Stimulated activated CD8-positive, alpha-beta memory T cell treated with anti-CD3 and anti-CD28 coated beads, Interleukin-4, amount 100 ng/mL, for 48 hours (primary cell): ENCODE measurements around the gene SLC6A15.

Experiments
- DNase-seq: peaks from one replicate; pipeline ENCODE4 v3.0.0-alpha.2; 2020

Gene SLC6A15

DNA sequence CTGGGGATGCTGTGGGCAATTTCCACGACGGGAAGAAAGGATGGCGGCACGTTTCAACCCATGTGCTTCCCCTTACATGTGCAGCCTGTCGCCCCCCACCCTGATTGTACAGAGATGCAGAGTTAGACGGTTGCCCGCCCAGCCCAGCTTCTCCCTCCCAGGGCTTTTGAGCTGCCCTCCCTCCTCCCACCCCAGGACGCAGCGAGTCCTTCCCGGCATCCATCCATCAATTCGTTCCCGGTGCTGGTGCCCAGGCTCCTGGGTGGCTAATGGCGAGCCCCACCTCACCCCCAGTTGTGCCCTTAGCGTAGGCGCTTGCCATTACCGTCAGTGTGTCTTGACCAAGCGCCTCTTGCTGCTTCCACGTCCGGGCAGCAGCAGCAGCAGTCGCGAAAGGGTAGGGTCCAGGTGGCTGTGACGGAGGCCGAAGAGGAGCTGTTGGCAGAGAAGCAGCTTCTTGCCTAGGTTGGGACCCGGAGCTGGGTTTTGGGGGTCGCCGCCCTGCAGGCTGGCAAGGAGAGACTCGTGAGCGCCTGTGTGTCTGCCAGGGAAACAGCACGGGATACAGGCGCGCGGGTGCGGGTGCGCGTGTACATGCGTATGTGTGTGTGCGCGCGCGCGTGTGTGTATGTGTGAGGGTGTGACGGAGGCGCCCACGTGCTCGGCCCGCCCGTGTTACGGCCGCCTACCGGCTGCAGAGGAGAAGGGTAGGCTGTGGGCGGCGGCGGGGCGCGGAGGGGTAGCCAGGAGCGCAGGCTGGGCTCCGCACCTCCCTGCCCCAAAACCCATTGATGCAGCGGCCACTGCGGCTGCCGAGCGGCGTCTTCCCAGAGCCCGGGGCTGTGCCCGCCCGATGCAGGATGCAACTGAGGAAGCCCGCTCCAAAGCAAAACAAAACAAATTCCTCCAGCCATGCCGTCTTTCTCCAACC lies at the start of gene SLC6A15:
Gene SLC6A15 (minus strand): TSS at position 602 of the 931 bp plus-strand sequence. CDS start 20,679 bp downstream, outside the sequence.
- DNase-seq = peak; percentile 34

DNA sequence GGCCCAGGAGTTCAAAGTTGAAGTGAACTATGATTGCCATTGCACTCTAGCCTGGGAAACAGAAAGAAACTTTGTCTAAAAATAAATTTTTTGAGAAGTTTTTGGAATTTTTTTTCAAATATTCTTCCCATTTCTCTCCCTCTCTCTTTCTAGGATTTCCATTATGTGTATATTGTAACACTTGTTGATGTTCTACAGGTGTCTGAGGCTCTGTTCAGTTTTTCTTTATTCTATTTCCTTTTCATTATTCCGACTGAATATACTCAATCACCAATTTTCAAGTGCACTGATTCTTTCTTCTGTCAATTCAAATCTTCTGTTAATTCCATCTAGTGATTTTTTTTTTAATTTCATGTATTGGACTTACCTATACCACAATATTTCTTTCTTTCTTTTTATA lies 48.3 kb upstream of the SLC6A15 start:
- no peak for DNase-seq

DNA sequence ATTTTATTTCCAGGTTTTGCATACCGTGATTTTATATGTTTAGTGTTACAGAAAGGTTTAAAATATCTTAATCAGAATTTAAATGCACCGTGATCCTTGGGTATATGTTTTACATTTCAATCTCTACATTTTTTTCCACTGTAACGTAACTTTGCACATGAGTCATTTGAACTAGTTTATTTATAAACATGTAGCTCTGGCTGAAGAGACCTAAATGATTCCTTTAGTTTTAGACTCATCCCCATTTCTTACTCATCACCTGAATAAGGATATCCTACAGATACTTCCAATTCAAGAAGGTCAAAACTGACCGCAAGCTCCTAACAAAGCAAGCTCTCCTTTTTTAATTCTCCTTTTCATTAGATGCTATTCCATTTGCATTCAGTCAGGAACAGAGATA lies 42.7 kb upstream of the SLC6A15 start:
- no peak for DNase-seq

DNA sequence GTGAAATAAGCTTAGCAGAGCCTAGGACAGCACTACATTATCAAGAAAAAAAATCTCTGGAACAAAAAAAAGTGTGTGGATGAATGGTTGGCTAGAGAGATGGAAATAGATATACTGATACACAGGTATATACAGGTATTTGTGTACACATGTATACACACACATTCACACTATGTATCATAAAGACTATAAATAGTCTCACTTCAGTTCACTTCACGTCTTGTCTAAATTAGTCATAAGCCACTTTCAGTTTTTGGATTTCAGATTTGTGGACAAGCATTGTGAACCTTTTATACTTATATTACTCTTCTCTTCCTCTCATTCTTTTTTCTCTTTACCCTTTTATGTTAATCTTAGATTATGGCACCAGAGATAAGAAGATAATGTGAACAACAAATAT lies 41.8 kb upstream of the SLC6A15 start:
- DNase-seq = no peak

DNA sequence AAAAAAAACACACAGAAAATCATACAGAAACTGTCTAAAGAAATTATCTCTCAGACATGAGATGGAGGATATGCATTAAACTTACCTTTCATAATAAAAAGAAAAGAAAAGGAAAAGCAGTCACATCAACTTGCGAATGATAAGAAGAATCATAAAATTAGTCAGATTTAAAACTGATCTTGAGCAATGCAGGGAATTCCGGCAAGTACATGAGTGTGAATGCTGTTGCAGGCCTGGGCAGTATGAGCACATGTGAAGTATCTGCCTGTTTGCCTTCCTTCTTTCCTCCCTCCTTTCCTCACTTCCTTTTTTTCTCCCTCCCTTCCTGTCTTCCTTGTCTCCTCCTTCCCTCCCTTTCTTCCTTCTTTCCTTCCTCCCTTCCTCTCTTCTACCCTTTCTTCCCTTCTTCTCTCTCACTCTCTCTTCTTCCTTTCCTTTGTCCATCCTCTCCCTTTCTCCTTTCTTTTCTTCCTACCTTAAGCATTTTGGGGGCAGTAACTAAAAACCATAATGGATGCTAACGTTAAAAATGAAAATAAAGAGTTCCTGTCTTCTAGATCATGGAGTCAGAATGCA lies 38.5 kb upstream of the SLC6A15 start:
- DNase-seq = no peak

DNA sequence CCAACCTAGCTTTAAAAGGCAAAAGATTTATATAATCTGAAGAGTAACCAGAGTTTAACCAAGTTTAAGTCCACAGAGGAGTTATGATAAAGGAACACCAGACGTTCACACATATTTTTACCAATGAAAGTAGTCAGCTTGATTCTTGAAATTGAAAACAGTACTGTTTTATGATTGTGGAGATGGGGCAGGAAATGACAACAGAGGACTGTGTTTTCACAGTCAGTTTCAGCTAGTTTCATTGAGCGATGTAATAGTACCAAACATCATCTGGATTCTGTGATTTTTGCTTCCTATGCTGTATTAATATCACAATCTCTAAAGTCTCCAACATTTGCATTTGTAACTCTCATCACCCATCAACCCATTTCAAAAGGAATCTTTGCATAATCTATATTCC lies 34.2 kb upstream of the SLC6A15 start:
- no peak for DNase-seq

DNA sequence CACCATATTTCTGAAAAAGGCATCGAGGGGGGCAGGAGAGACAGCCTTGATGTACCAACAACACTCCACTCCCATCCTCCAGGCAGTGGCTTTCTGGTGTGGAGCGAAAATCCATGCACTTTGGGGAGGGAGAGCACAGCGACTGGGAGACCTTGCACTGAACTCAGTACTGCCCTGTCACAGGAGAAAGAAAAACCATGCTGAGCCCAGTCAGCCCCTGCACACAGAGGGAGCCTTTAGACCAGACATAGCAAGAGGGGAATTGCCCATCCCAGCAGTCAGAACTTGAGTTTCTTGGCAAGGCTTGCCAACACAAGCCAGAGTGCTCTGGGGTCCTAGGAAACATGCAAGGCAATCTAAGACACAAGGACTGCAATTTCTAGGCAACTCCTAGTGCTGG lies 24.8 kb upstream of the SLC6A15 start:
- DNase-seq = no peak

DNA sequence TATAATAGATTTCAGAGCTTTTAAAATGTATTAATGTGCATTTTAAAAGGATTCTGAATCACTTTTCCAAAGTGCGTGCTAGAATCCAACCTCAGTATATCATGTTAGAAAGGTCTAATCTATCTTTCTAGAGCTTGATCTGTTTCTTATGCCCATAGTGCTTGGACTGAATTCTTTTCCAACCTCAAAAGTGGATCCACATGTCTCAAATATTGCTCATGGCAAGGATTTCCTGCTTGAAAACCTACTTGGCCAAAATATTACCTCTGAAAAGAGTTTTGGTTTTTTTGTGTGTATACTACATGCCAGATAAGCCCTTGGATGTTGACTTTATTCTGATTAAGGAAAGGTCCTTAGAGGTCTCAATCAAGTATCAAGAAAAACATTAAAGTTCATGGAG lies 16.9 kb upstream of the SLC6A15 start:
- no peak for DNase-seq

DNA sequence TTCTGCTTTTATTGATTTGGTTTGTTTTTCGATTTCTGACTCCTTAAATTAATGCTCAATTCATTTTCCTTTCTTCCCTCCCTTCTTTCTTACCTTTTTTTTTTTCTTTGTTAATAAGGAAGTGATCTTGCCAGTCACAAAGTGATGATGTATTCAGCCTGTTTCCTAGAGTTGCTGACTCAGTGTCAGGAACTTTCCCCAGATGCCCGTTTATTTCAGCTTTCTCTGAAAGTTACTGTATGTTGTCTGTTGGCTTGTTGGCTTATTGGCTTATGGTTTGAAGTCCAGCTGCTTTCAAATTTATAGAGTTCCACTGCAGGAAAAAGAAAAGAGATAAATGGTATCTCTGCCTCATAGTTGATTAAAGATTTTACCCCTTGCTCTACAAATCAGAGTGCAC lies 12.4 kb upstream of the SLC6A15 start:
- no peak for DNase-seq

DNA sequence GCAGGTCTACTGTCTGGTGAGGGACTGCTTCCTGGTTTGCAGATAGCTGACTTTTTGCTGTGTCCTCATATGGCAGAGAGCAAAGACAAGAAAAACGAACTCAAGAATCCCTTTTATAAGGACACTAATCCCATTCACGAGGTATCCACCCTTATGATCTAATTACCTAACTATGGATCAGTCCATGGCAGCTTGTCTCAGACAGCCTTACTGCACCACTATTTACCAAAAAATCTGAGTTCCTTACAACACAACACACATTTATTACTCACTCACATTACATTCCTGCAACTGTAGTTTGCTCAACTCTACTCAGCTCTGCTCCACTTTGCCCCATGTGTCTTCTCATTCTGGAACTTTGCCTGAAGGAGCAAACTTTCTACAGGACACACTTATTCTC lies 10.1 kb upstream of the SLC6A15 start:
- DNase-seq = no peak

DNA sequence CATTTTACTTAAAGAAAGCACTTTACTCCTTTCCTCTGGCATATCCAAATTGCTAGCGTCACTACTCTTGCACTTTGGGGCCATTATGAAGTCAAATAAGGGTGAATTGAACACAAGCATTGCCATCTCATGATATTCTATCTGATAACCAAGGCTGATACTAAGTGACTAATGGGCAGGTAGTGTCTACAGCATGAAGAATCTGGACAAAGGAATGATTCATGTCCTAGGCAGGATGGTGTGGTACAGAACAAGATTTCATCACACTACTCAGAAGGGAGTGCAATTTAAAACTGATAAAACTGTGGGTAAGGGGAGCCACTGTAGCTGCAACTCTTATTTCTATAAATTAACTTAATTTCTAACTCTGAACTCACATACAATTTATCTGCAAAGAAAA lies 7.7 kb upstream of the SLC6A15 start:
- no peak for DNase-seq

DNA sequence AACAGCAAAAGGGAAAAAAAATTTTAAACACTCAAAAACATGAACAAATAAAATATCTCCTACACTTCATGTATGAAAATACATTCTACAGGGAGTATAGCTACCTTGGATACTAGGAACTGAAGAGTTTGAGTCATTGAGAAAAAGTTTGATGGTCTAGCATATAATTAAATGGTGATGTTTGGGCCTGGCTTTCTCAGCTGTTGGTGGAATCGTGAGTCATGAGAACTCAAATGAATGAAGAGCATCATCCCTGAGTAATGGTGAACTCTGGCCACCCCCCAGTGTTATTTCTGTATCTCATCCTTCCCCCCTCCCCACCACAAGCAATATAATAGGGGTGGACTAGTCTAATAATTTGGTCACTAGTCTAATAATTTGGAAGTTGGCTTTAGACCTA lies 6.7 kb upstream of the SLC6A15 start:
- DNase-seq = no peak

DNA sequence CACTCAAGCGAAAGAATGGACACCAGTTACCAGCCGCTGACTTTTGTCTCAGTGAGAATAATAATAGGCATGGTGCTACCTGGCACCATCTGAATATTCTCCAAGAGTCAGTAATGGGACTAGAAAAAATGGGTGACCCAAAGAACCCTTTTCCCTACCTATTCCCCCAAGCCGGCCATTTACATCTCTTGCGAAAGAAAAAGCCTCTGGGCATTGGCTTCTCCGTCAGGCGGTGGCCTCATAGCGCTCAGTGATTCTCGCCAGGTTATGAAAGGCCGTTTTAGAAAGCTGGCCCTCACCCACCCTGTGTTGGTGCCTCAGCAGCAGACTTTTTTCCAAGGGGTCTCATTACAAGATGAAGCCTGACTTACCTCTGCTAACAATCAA lies 523 bp upstream of the SLC6A15 start:
- DNase-seq = no peak

DNA sequence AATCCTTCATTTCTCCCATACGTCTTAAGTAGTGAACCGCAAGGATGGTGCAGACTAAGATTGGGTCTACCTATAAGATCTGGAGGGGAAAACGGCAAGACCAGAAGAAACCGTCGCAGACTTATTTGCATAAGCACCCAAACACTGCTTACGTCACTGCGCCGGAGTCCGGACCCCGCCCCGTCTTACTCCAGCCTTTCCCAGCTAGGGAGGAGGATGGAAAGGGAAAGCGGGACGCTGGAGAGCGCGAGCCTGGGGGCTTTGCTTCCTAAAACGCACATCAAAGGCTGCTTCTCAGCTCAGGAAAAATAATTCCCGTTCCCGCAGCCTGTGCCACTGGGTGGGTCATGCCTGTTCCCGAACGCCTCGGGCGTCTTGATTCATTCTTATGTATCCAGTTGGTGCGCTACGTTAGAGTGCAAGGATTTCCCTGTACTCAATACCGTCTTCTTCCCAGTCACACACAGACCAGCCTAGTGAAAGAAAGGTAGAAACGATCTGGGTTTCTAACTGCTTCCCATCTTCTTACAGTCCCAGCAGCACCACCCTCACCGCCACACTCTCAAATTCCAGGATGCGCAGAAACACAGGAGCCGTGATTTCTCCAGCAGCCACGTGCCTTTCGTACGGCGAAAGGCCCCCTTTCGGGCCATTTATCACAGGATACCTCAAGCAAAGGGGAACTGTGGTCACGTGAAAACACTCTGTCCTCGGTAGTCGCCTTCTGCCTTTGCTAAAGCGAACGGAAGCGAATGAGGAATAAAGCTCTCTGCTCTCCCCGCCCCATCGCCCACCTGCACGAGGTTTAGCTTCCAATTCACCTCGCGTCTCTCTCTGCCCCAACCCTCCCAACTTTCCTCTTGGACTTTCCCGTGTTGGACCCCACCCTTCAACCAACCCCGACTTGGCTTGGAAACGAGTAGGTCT lies 1.1 kb downstream of the SLC6A15 start:
- DNase-seq = peak; percentile 23

DNA sequence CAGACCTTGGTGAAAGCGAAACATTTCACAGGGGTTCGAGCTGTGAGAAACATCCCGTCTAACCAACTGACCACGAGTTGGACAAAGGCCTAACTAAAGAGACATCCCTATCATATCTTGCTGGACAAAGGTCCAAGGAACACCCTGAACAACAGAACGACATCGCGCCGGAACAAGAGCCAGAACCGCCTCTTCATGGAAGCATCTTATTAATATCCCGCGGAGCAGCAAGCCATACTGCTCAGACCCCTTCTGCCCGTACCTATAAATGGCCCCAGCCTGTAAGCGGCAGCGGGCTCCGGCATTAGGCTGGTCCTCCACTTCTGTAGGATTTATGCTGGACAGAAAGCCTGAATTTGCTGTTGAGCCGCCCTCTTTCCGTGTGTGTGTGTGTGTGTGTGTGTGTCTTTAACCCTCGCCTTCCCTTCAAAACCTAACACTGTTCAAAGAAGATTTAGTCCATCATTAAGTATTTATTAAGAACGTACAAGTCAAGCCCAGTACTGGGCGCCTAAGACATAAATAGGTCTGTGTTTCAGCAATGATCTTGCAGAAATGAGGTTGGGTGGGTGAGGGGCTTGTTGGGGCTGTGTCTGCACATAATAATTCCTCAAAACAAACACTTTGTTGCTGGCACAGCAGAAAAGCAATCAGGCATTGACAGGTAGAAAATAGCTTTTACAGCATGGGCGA lies 1.9 kb downstream of the SLC6A15 start:
- DNase-seq = no peak

DNA sequence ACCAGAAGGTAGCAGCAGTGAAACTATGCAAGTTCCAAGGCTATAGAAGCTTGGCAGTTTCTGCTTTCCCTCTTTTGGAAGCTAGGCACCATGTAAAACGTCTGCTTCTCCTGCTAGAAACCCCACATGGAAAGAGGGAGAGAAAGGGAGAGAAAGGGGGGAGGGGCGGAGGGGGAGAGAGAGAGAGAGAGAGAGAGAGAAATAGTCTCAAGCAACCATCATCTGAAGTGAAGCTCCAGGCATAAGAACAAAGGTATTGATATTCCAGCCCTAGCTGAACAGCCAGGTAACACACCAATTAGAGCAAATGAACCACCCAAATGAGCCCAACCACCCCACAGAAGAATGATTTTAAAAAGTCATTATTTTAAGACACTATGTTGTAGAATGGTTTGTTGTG lies 8.5 kb downstream of the SLC6A15 start:
- DNase-seq = no peak

DNA sequence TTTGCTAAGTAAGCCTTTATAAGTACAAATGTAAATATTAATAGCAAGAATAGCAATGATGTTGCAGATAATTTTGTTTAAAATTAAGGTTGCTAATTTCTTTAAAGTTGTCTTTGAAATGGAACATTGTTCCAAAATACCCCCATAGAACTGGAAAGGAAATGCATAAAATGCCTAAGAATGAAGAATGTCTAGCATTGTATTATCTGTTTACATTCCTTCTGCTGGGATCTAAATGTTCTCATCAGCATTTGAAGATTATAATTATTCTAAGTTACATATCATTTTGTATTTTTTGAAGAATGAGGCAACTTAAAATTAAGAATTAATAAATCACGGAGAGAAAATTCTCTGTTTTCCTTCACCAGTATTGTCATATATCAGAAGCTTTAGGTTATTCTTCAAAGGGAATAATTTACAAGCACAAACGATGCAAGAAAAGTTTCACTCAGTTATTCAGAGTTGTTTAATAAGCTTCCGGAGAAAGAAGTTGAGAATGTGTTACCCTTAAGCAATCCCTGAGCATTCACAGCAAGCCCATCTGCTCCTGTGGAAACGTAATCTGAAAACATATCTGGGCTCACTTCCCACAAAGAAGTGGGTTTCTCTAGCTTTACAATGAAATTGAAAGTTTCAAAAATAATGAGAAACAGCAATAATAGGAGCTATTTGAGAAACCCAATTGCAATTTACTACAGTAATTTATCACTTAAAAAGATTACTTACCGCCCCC lies 21.3 kb downstream of the SLC6A15 start:
- no peak for DNase-seq

DNA sequence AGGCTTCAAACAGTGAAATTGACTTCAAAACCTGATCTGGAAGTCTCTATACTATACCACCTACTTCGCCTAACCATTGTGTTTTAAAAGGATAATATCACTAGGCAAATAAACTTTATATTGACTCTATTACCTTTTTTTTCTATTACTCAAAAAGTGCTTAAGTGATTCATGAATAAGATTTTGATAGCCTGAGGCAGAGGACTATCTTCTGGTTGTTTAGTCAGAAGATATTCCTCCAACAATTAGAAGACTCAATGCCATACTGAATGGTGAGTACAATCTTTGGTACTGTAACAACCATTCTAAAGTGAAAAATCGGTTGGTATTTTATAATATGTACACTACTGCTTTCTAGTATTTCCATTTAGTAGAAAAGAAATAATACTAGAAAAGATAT lies 22.8 kb downstream of the SLC6A15 start:
- no peak for DNase-seq

DNA sequence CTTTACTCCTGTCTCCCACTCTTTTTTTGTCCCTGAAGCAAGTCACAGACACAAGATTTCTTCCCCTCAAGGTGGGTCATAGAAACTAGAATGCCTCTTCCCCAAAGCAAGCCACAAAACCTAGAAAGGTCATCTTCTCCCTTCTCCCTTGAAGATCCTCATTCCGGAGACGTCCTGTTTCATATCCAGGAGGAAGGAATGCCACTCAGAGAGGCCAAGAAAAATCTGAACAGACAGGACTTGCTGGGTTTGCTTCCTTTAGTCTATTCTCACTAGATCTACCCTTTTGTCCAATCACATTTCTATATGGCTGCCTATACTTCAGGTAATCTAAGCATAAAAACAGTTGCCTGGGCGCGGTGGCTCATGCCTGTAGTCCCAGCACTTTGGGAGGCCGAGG lies 23.7 kb downstream of the SLC6A15 start:
- DNase-seq = no peak

DNA sequence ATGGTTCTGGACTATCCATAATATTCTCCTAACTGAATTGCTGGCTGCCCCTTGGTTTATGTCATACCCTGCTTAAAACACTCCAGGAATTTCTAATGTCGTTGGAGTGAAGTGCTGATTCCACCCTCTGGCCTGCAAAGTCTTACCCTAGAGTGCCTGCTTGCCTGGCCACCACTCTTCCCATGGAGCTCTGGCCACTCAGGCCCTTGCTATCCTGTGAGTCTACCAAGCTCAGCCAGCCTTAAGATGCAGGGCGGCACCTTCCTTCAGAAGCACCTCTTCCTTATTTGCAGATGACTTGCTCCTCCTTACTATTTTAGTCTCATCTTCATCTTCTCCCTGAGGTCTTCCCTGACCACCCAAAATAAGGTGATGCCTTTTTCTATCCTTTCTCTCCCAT lies 35.3 kb downstream of the SLC6A15 start:
- no peak for DNase-seq

DNA sequence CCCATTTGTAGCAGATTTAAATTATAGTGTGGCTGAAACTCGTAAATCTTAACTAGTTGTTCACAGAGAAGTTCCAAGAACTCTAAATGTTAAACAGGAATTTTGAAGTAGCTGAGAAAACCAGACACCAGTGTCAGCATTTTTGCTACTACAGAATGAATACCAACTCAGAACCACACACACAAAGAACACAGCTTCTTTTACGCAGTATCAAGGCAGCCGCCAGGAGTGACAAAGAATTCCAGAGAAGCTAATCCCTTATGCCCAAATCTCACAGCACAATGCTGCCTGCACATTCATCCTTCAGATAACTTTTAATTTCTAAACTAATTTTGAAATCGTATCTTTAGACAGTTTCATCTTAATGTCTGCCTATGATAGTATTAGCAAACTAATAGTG lies 37.4 kb downstream of the SLC6A15 start:
- no peak for DNase-seq

DNA sequence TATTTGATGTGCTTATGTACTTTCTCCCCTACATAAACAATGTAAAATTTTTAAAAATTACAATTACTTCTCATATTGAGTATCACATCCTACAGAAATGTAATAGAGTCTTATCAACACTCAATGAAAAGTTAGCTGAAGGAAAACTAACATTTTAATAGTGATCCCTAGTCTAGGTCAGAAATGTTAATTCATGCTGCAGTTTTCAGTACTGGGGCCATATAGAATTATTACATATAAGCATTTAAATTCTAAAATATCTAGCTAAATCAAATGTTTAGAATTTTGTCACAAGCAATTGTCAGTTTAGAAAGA lies 37.8 kb downstream of the SLC6A15 start:
- DNase-seq = no peak
